OCI-LY7 (cell line): ENCODE measurements around the gene C6orf136. TPM values are rescaled to one million over a fixed set of nuclear protein-coding genes. Genes with fewer than 3 reads are reported as not detected.

Source experiments
- BruUV-seq: library from RNA; stranded (reverse); fragments of 400-500 nt; replicated peaks from 2 replicates; lab custom pipeline; 2021; lab: Mats Ljungman, UMichigan
- CTCF ChIA-PET: fragments of 300-600 bp; sonication (Branson Sonifier 250); formaldehyde crosslinking; loops from one replicate; lab custom pipeline; 2022; ENCODE audit warnings: antibody characterized with exemption; ENCODE audit not compliant: unreplicated experiment; lab: Charles Lee
- POLR2A ChIA-PET: fragments of 300-600 bp; sonication (Branson Sonifier 250); formaldehyde crosslinking; loops from one replicate; lab custom pipeline; 2022; ENCODE audit warnings: antibody characterized with exemption; lab: Charles Lee
- DNase-seq: peaks from one replicate; pipeline ENCODE4 v3.0.0-alpha.2; 2015; ENCODE audit warnings: low spot score
- H2AFZ ChIP-seq: fragments of 200-600 bp; sonication (generic), shearing (Covaris generic); 2 replicates; pipeline ENCODE4 v1.6.1; 2014; ENCODE audit warnings: mild to moderate bottlenecking, antibody characterized with exemption, low read length, moderate library complexity
- H3K27ac ChIP-seq: fragments of 200-600 bp; sonication (generic); 2 replicates; pipeline ENCODE4 v1.5.1; 2014; ENCODE audit warnings: mixed run types, low read depth, mild to moderate bottlenecking, moderate library complexity, low read length, inconsistent platforms; ENCODE audit not compliant: poor library complexity, severe bottlenecking
- H3K36me3 ChIP-seq: fragments of 200-600 bp; sonication (generic); 2 replicates; pipeline ENCODE4 v1.6.1; 2014; ENCODE audit warnings: mild to moderate bottlenecking, antibody characterized with exemption, low read length, moderate library complexity, mixed read lengths; ENCODE audit not compliant: insufficient read depth
- H3K4me1 ChIP-seq: fragments of 200-600 bp; sonication (generic); 2 replicates; pipeline ENCODE4 v1.5.1; 2014; ENCODE audit warnings: mild to moderate bottlenecking, low read length; ENCODE audit not compliant: insufficient read depth, poor library complexity, severe bottlenecking
- H3K4me2 ChIP-seq: fragments of 200-600 bp; sonication (generic); 2 replicates; pipeline ENCODE4 v1.6.1; 2014; ENCODE audit warnings: mild to moderate bottlenecking, low read length
- H3K4me3 ChIP-seq: fragments of 200-600 bp; sonication (generic); 2 replicates; pipeline ENCODE4 v1.5.1; 2014; ENCODE audit warnings: mild to moderate bottlenecking, low read depth, low read length; ENCODE audit not compliant: poor library complexity, severe bottlenecking
- H3K79me2 ChIP-seq: fragments of 200-600 bp; sonication (generic); 2 replicates; pipeline ENCODE4 v1.6.1; 2016; ENCODE audit warnings: low read depth, mild to moderate bottlenecking, low read length, moderate library complexity, mixed read lengths; ENCODE audit not compliant: insufficient read depth
- H3K9me2 ChIP-seq: fragments of 200-600 bp; sonication (generic); 2 replicates; pipeline ENCODE4 v1.6.1; 2016; ENCODE audit warnings: mild to moderate bottlenecking, low read length, mixed read lengths; ENCODE audit not compliant: insufficient read depth
- H3K9me3 ChIP-seq: fragments of 200-600 bp; sonication (generic); 2 replicates; pipeline ENCODE4 v1.6.1; 2014; ENCODE audit warnings: mild to moderate bottlenecking, mixed run types, low read length, mixed read lengths
- H4K20me1 ChIP-seq: fragments of 200-600 bp; sonication (generic); 2 replicates; pipeline ENCODE4 v1.6.1; 2014; ENCODE audit warnings: mild to moderate bottlenecking, antibody characterized with exemption, low read length, moderate library complexity, mixed read lengths; ENCODE audit not compliant: insufficient read depth
- CTCF ChIP-seq: fragments of 200-600 bp; sonication (generic); conservative IDR thresholded peaks from 2 replicates; pipeline ENCODE4 v1.5.1; 2014; ENCODE audit warnings: mild to moderate bottlenecking, antibody characterized with exemption, low read length, moderate library complexity, mixed read lengths
- EZH2phosphoT487 ChIP-seq: fragments of 200-600 bp; sonication (generic); IDR thresholded peaks from 2 replicates; pipeline ENCODE4 v1.6.1; 2018; ENCODE audit warnings: low read depth, borderline replicate concordance, mild to moderate bottlenecking, mixed run types, antibody characterized with exemption, low read length, moderate library complexity, mixed read lengths
- intact Hi-C: fragments of 100-400 bp; cut with micrococcal nuclease; formaldehyde crosslinking; loops from one replicate; pipeline ENCODE4 v1.10.0; 2022; ENCODE audit not compliant: unreplicated experiment
- total RNA-seq, 2 experiments: library from RNA; depleted of rRNA in 1 of 2; stranded (reverse); fragments of >200 nt in 1 of 2; shearing (Covaris generic) in 1 of 2; gene quantifications; 2 replicates each; pipeline ENCODE4 v1.2.3, GENCODE V29; 2014 to 2022

The C6orf136 gene
- total RNA-seq, 2 experiments from 2014 or later: 14.7 to 26.7 TPM

GRCh38 chr6:30700340-30700739, 53.4 kb downstream of the C6orf136 start:
- H3K4me3 ChIP-seq: no peak overlapping the region
- no peak for DNase-seq
- H3K79me2 ChIP-seq: no peaks in the 10 kb centered on the region
- H3K9me3 ChIP-seq: no peaks in the 10 kb centered on the region
- H3K9me2 ChIP-seq: no peaks in the 10 kb centered on the region
- no peak overlapping the region for H3K27ac ChIP-seq
- CTCF ChIA-PET: no interaction called here
- peaks cover 60% of the 10 kb centered on the region for H3K36me3 ChIP-seq
- no peaks in the 10 kb centered on the region for H3K4me1 ChIP-seq
- POLR2A ChIA-PET: interaction anchor here (0.6 kb wide), 1 partner anchor 20 kb away, joined by 3 read pairs; the partner anchor contains the start of gene TUBB
- H4K20me1 ChIP-seq: no peaks in the 10 kb centered on the region
- no peak overlapping the region for H3K4me2 ChIP-seq
- intact Hi-C loops: no loop called here
- TF ChIP-seq CTCF: no peak
- TF ChIP-seq EZH2phosphoT487: no peak
- BruUV-seq: no TSS peak
- H2AFZ ChIP-seq: no peak overlapping the region

Other genes starting within 250 kb of the C6orf136 start
- 131 and 156 TPM in 2 replicates for gene HLA-E, start 157.6 kb upstream of the C6orf136 start, total RNA-seq (2014; rRNA removed; shearing (Covaris generic))
- gene HLA-E, start 157.6 kb upstream of the C6orf136 start, total RNA-seq (2022): 123 and 151 TPM in 2 replicates
- 51.2 and 66.4 TPM in 2 replicates for gene GNL1, start 90.6 kb upstream of the C6orf136 start, total RNA-seq (2014; rRNA removed; shearing (Covaris generic))
- gene GNL1, start 90.6 kb upstream of the C6orf136 start, total RNA-seq (2022): 114 and 116 TPM in 2 replicates
- 16.7 and 25.2 TPM in 2 replicates for gene PRR3, start 89.8 kb upstream of the C6orf136 start, total RNA-seq (2014; rRNA removed; shearing (Covaris generic))
- 34.9 and 36.3 TPM in 2 replicates for gene PRR3, start 89.8 kb upstream of the C6orf136 start, total RNA-seq (2022)
- 53.0 and 126 TPM in 2 replicates for gene ABCF1, start 75.7 kb upstream of the C6orf136 start, total RNA-seq (2014; rRNA removed; shearing (Covaris generic))
- 83.1 and 86.7 TPM in 2 replicates for gene ABCF1, start 75.7 kb upstream of the C6orf136 start, total RNA-seq (2022)
- gene PPP1R10, start 29.9 kb upstream of the C6orf136 start, total RNA-seq (2014; rRNA removed; shearing (Covaris generic)): 103 and 126 TPM in 2 replicates
- 150 and 155 TPM in 2 replicates for gene PPP1R10, start 29.9 kb upstream of the C6orf136 start, total RNA-seq (2022)
- gene MRPS18B, start 29.3 kb upstream of the C6orf136 start, total RNA-seq (2014; rRNA removed; shearing (Covaris generic)): 44.2 and 59.0 TPM in 2 replicates
- gene MRPS18B, start 29.3 kb upstream of the C6orf136 start, total RNA-seq (2022): 77.3 and 79.6 TPM in 2 replicates
- gene ATAT1, start 20.3 kb upstream of the C6orf136 start, total RNA-seq (2014; rRNA removed; shearing (Covaris generic)): 4.7 and 10.4 TPM in 2 replicates
- 17.8 and 19.6 TPM in 2 replicates for gene ATAT1, start 20.3 kb upstream of the C6orf136 start, total RNA-seq (2022)
- gene DHX16, start 25.9 kb downstream of the C6orf136 start, total RNA-seq (2014; rRNA removed; shearing (Covaris generic)): 27.1 and 30.5 TPM in 2 replicates
- 32.1 and 37.5 TPM in 2 replicates for gene DHX16, start 25.9 kb downstream of the C6orf136 start, total RNA-seq (2022)
- gene PPP1R18, start 39.5 kb downstream of the C6orf136 start, total RNA-seq (2014; rRNA removed; shearing (Covaris generic)): 65.2 and 66.9 TPM in 2 replicates
- 106 and 109 TPM in 2 replicates for gene PPP1R18, start 39.5 kb downstream of the C6orf136 start, total RNA-seq (2022)
- gene NRM, start 43.9 kb downstream of the C6orf136 start, total RNA-seq (2014; rRNA removed; shearing (Covaris generic)): 13.6 and 18.6 TPM in 2 replicates
- gene NRM, start 43.9 kb downstream of the C6orf136 start, total RNA-seq (2022): 36.7 and 44.0 TPM in 2 replicates
- gene MDC1, start 70.1 kb downstream of the C6orf136 start, total RNA-seq (2014; rRNA removed; shearing (Covaris generic)): 35.0 and 41.6 TPM in 2 replicates
- gene MDC1, start 70.1 kb downstream of the C6orf136 start, total RNA-seq (2022): 107 and 133 TPM in 2 replicates
- gene TUBB, start 73.2 kb downstream of the C6orf136 start, total RNA-seq (2014; rRNA removed; shearing (Covaris generic)): 1,287 and 1,346 TPM in 2 replicates
- gene TUBB, start 73.2 kb downstream of the C6orf136 start, total RNA-seq (2022): 1,244 and 1,350 TPM in 2 replicates
- 66.7 and 70.7 TPM in 2 replicates for gene FLOT1, start 95.6 kb downstream of the C6orf136 start, total RNA-seq (2014; rRNA removed; shearing (Covaris generic))
- 108 and 117 TPM in 2 replicates for gene FLOT1, start 95.6 kb downstream of the C6orf136 start, total RNA-seq (2022)
- 0.51 and 2.8 TPM in 2 replicates for gene IER3, start 97.4 kb downstream of the C6orf136 start, total RNA-seq (2014; rRNA removed; shearing (Covaris generic))
- 1.3 and 1.6 TPM in 2 replicates for gene IER3, start 97.4 kb downstream of the C6orf136 start, total RNA-seq (2022)
- gene DDR1, start 237.4 kb downstream of the C6orf136 start, total RNA-seq (2014; rRNA removed; shearing (Covaris generic)): 14.0 and 15.4 TPM in 2 replicates
- 24.6 and 30.3 TPM in 2 replicates for gene DDR1, start 237.4 kb downstream of the C6orf136 start, total RNA-seq (2022)